ENCODE data around the gene CHAC2.

CHAC2 gene

DNA sequence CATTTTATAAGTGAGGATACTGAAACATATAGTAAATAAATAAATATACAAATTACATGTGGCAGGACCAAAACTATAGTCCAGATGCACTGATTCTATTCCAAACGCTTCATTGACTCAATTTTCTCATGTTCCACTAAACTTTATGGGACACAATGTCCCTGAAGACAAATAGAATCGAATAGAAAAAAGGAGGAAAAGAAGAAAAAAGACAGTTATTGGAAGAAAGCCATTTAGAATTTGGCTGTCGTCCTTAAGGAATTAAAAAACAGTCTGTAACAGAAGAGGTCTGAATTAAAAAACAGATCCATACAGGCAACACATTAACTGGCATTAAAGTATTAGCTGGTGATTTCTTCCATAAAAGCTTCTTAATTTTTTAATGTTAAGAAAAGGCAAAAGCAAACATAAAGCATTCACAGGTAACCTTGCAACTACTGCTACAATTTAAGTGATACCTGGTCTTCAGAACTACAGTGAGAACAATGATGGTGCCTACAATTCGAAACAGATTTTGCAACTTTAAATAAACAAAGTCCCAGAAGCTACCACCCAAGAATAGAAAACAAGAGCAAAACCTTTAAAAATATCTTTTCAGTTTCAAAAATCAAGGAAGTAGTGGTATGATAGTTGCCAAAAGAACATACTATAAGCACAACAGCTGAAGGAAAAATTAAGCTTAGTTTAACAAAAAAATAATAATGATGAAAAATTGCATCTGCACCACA, 17.4 kb upstream of the CHAC2 start:
- TF ChIP-seq TAF1 (IDR thresholded peaks at IDR 0.05; ENCODE audit: borderline replicate concordance, insufficient read depth, low read length) (no peak), SIN3A (IDR thresholded peaks at IDR 0.05; ENCODE audit: borderline replicate concordance, insufficient read depth, low read length) (no peak), FOXP2 (optimal IDR thresholded peaks at IDR 0.05; ENCODE audit: borderline replicate concordance, extremely low read depth, extremely low read length, insufficient read depth) (no peak), POLR2AphosphoS5 (IDR thresholded peaks at IDR 0.05; ENCODE audit: low read depth, low read length) (no peak), REST (IDR thresholded peaks at IDR 0.05; ENCODE audit: insufficient read depth in 1 of 2, low read depth in 2 of 2, low read length in 2 of 2) (no peak)

DNA sequence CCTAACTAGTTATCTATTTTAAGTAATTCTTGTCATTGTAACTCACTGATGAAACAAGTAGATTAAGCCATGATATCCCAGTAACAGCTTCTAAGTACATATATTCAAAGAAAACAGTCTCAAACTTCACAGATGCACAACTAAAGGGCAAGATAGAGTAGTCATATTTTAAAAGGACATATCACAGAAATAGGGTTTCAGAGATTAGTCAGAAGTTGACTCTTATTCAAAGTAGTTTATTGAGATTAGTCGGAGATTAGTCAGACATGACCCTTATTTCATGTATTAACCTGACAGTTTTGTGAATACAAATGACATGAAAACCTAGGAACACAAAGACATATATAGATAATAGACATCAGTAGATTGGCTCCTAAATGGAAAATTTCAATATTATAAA, 15.9 kb upstream of the CHAC2 start:
- no peak for TF ChIP-seq POLR2AphosphoS5 (IDR thresholded peaks at IDR 0.05; ENCODE audit: low read depth, low read length)
- no peak for TF ChIP-seq REST (IDR thresholded peaks at IDR 0.05; ENCODE audit: insufficient read depth in 1 of 2, low read depth in 2 of 2, low read length in 2 of 2)
- TF ChIP-seq TAF1 (IDR thresholded peaks at IDR 0.05; ENCODE audit: borderline replicate concordance, insufficient read depth, low read length) = no peak
- TF ChIP-seq FOXP2 (optimal IDR thresholded peaks at IDR 0.05; ENCODE audit: borderline replicate concordance, extremely low read depth, extremely low read length, insufficient read depth) = no peak
- no peak for TF ChIP-seq SIN3A (IDR thresholded peaks at IDR 0.05; ENCODE audit: borderline replicate concordance, insufficient read depth, low read length)

DNA sequence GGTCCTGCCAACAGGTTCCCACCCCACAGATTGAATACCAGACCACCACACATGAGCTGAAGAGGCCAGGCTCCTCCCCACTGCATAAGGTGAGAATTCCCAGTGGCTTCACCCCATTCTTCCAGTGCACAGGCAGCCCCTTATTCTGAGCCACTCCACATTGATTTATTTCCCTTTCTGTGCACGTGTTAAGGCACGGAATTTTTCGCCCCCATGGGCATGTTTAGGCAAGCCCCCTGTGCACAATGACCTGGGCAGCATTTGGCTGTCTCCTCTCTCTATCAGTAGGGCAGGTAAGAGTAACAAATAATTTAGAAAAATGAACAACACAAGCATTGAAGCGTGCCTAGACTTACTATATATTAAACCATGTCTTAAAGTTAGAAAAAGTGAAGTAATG, 15.2 kb upstream of the CHAC2 start:
- TF ChIP-seq SIN3A (IDR thresholded peaks at IDR 0.05; ENCODE audit: borderline replicate concordance, insufficient read depth, low read length) = no peak
- TF ChIP-seq POLR2AphosphoS5 (IDR thresholded peaks at IDR 0.05; ENCODE audit: low read depth, low read length) = no peak
- no peak for TF ChIP-seq REST (IDR thresholded peaks at IDR 0.05; ENCODE audit: insufficient read depth in 1 of 2, low read depth in 2 of 2, low read length in 2 of 2)
- TF ChIP-seq TAF1 (IDR thresholded peaks at IDR 0.05; ENCODE audit: borderline replicate concordance, insufficient read depth, low read length) = no peak
- TF ChIP-seq FOXP2 (optimal IDR thresholded peaks at IDR 0.05; ENCODE audit: borderline replicate concordance, extremely low read depth, extremely low read length, insufficient read depth) = no peak

GRCh38 chr2:53753041-53753440, 14.6 kb upstream of the CHAC2 start:
- TF ChIP-seq POLR2AphosphoS5 (IDR thresholded peaks at IDR 0.05; ENCODE audit: low read depth, low read length) (no peak), SIN3A (IDR thresholded peaks at IDR 0.05; ENCODE audit: borderline replicate concordance, insufficient read depth, low read length) (no peak), TAF1 (IDR thresholded peaks at IDR 0.05; ENCODE audit: borderline replicate concordance, insufficient read depth, low read length) (no peak), REST (IDR thresholded peaks at IDR 0.05; ENCODE audit: insufficient read depth in 1 of 2, low read depth in 2 of 2, low read length in 2 of 2) (no peak), FOXP2 (optimal IDR thresholded peaks at IDR 0.05; ENCODE audit: borderline replicate concordance, extremely low read depth, extremely low read length, insufficient read depth) (no peak)

Data from PFSK-1 (cell line).